22Rv1 (cell line): ENCODE data around the gene ZNF785.

Experiments used
- CTCF ChIP-seq: fragments of 450-650 bp; IDR thresholded peaks from 2 replicates; pipeline ENCODE4 v1.5.1; 2017; ENCODE audit warnings: mild to moderate bottlenecking
- ZFX ChIP-seq: fragments of 450-650 bp; IDR thresholded peaks from 2 replicates; pipeline ENCODE4 v1.6.1; 2017; ENCODE audit warnings: antibody characterized with exemption, borderline replicate concordance

DNA sequence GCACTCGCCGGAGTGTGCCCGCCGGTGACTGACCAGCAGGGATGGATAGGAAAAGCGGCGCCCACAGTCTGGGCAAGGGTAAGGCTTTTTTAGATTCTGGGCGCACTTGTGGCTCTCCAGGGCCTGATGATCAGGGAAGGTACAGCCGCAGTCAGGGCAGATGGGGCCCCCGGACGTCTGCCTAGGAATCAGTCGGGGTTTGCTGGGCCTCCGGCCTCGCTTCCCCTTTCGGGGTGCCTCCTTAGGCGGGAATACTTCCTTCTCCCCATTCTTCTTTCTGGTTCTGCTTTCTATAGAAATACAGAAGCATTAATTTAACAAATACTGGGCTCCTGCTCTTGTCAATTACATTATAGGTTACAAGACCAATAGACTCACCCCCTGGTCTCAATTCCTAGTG lies 19.7 kb upstream of the ZNF785 start:
- no peak for TF ChIP-seq CTCF
- TF ChIP-seq ZFX = no peak
